Smooth muscle cell (in vitro differentiated cells): ENCODE measurements around the gene OR2V2. TPM values are rescaled to one million over a fixed set of nuclear protein-coding genes. Genes with fewer than 3 reads are reported as not detected.

Experiments
- DNase-seq: peaks from one replicate; lab custom pipeline; 2025; ENCODE audit not compliant: unreplicated experiment; lab: John Stamatoyannopoulos, UW
- H2AFZ ChIP-seq: fragments of 200-600 bp; sonication (generic); 2 replicates; pipeline ENCODE4 v1.6.0; 2016; ENCODE audit warnings: antibody characterized with exemption, low read depth, mild to moderate bottlenecking
- H3F3A ChIP-seq: fragments of 200-600 bp; sonication (generic); 2 replicates; pipeline ENCODE4 v1.6.0; 2017; ENCODE audit warnings: antibody characterized with exemption, low read depth
- H3K27ac ChIP-seq: fragments of 200-600 bp; sonication (generic); 2 replicates; pipeline ENCODE4 v1.5.1; 2016; ENCODE audit warnings: low read depth, mild to moderate bottlenecking
- H3K27me3 ChIP-seq: fragments of 200-600 bp; sonication (generic); 2 replicates; pipeline ENCODE4 v1.6.1; 2016; ENCODE audit warnings: low read depth, mild to moderate bottlenecking
- H3K36me3 ChIP-seq: fragments of 200-600 bp; sonication (generic); 2 replicates; pipeline ENCODE4 v1.5.1; 2016; ENCODE audit warnings: low read depth
- H3K4me1 ChIP-seq: fragments of 200-600 bp; sonication (generic); 2 replicates; pipeline ENCODE4 v1.5.1; 2016; ENCODE audit warnings: low read depth
- H3K4me2 ChIP-seq: fragments of 200-600 bp; sonication (generic); 2 replicates; pipeline ENCODE4 v1.6.0; 2016; ENCODE audit warnings: mild to moderate bottlenecking
- H3K4me3 ChIP-seq: fragments of 200-600 bp; sonication (generic); 2 replicates; pipeline ENCODE4 v1.5.1; 2016; ENCODE audit warnings: mild to moderate bottlenecking
- H3K79me2 ChIP-seq: fragments of 200-600 bp; sonication (generic); 2 replicates; pipeline ENCODE4 v1.6.0; 2016; ENCODE audit warnings: low read depth, mild to moderate bottlenecking
- H3K9ac ChIP-seq: fragments of 200-600 bp; sonication (generic); 2 replicates; pipeline ENCODE4 v1.6.0; 2016; ENCODE audit warnings: low read depth
- H3K9me3 ChIP-seq: fragments of 200-600 bp; sonication (generic); replicated peaks from 2 replicates; pipeline ENCODE4 v1.5.1; 2016; ENCODE audit warnings: low read depth
- H4K20me1 ChIP-seq: fragments of 200-600 bp; sonication (generic); 2 replicates; pipeline ENCODE4 v1.6.0; 2016; ENCODE audit warnings: low read depth
- CTCF ChIP-seq: fragments of 200-600 bp; sonication (generic); IDR thresholded peaks from 2 replicates; pipeline ENCODE4 v1.5.1; 2017; ENCODE audit warnings: borderline replicate concordance, mild to moderate bottlenecking, antibody characterized with exemption; ENCODE audit not compliant: insufficient read depth, poor library complexity, severe bottlenecking
- WGBS: methylation state at CpG from one replicate; pipeline ENCODE4 v1.1.7; 2016; ENCODE audit warnings: low lambda C conversion rate; 5-methylcytosine and 5-hydroxymethylcytosine counted together
- polyA plus RNA-seq: library from polyadenylated mRNA; unstranded; fragments of >200 nt; fragmentation: Nextera tagmentation; extraction: Ambion mirVana; gene quantifications from 2 replicates; pipeline ENCODE4 v1.2.1, GENCODE V29; 2016
- total RNA-seq: library from RNA; depleted of rRNA; stranded (reverse); fragments of >200 nt; gene quantifications from 2 replicates; pipeline ENCODE4 v1.2.3, GENCODE V29; 2014

The OR2V2 gene
- total and polyA plus RNA-seq, 2 experiments from 2014 or later: not detected

GRCh38 chr5:181189363-181189961 is 42.1 kb downstream of the OR2V2 start:
- Histone ChIP-seq H3K36me3 (no peaks in the 10 kb centered on the region), H3K9me3 (no peaks in the 10 kb centered on the region), H3K9ac (peak overlapping the region; percentile 4), H3K79me2 (no peaks in the 10 kb centered on the region), H3K27me3 (no peaks in the 10 kb centered on the region), H3K4me2 (peak overlapping the region; percentile 93), H4K20me1 (no peaks in the 10 kb centered on the region), H3K27ac (no peak overlapping the region), H2AFZ (peak overlapping the region; percentile 91), H3K4me1 (peaks cover 8% of the 10 kb centered on the region), H3F3A (peaks cover 3% of the 10 kb centered on the region), H3K4me3 (peak overlapping the region; percentile 73)
- no peak for DNase-seq
- no peak for TF ChIP-seq CTCF
- 1% methylated on average over 40 of the region's 41 CpGs for WGBS

DNA sequence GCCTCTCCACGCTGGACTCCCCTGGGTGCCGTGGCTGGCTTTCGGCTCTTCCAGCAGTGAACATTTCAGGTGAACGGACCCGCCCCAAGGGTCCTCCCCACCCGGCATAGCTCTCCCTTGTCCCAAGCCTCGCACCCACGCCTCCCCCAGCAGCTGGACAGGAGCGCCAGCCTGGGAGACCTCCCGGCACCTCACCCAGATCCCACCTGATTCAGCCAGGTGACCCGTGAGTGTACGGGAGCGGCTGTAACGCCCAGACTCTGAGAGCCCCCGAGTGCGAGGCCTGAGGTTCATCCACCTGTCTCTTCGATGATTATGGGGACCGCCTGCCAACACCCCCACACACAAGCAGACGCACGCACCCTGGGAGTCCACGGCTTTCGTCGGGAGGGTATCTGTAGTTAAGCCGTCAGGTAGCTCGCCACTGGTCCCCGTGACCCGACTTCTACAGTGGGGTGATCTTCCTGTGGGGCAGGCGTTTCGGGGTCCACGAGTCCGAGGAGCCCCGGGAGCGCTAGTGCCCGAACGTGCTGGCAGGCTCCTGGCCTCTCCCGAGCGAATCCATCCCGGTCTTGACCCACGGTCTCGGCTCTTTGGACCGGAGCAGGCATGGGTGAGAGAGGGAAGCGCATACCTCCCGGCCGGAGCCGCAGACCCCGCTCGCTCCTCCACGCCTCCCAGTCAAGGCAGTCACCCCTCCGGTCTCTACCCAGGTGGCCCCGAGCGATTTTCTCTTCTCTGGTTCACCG is 42.8 kb downstream of the OR2V2 start:
- peak overlapping the region; percentile 73 for H3K4me3 ChIP-seq
- H3K79me2 ChIP-seq: no peaks in the 10 kb centered on the region
- peaks cover 3% of the 10 kb centered on the region for H3F3A ChIP-seq
- H3K27ac ChIP-seq: no peak overlapping the region
- peak overlapping the region; percentile 4 for H3K9ac ChIP-seq
- peak overlapping the region; percentile 93 for H3K4me2 ChIP-seq
- DNase-seq: no peak
- H3K9me3 ChIP-seq: no peaks in the 10 kb centered on the region
- WGBS: 3% methylated on average over 40 of the region's 52 CpGs
- H4K20me1 ChIP-seq: no peaks in the 10 kb centered on the region
- no peak for TF ChIP-seq CTCF
- peak overlapping the region; percentile 91 for H2AFZ ChIP-seq
- H3K4me1 ChIP-seq: peaks cover 8% of the 10 kb centered on the region
- no peaks in the 10 kb centered on the region for H3K27me3 ChIP-seq
- no peaks in the 10 kb centered on the region for H3K36me3 ChIP-seq

GRCh38 chr5:181190711-181191525 is 43.5 kb downstream of the OR2V2 start:
- H3K4me3 ChIP-seq: peak overlapping the region; percentile 73
- no peaks in the 10 kb centered on the region for H3K9me3 ChIP-seq
- no peaks in the 10 kb centered on the region for H3K27me3 ChIP-seq
- peak; percentile 11 for TF ChIP-seq CTCF
- H3F3A ChIP-seq: peaks cover 3% of the 10 kb centered on the region
- no peak overlapping the region for H3K27ac ChIP-seq
- H2AFZ ChIP-seq: peak overlapping the region; percentile 91
- under 1% methylated on average over 56 of the region's 66 CpGs for WGBS
- H3K79me2 ChIP-seq: no peaks in the 10 kb centered on the region
- H3K9ac ChIP-seq: peak overlapping the region; percentile 24
- H3K4me2 ChIP-seq: peak overlapping the region; percentile 93
- peaks cover 8% of the 10 kb centered on the region for H3K4me1 ChIP-seq
- no peak for DNase-seq
- no peaks in the 10 kb centered on the region for H4K20me1 ChIP-seq
- no peaks in the 10 kb centered on the region for H3K36me3 ChIP-seq
